NCI-H2081 (cell line): Measurements from ENCODE around the gene DHRS7.
A peak's percentile ranks its signal among the peaks of the same experiment; 100 is the strongest.

Experiments used
- DNase-seq, 2 experiments: peaks; one replicate each; lab custom pipeline; 2025; lab: John Stamatoyannopoulos, UW

Gene DHRS7

GRCh38 chr14:60164712-60165546 is at the start of gene DHRS7:
TSS of gene DHRS7 (minus strand) at chr14:60165398. CDS start at chr14:60165309, 89 bp downstream.
- DNase-seq: peak; percentile 81 to 86

GRCh38 chr14:60214415-60215126 is 49.4 kb upstream of the DHRS7 start:
- no peak for DNase-seq

GRCh38 chr14:60214003-60214402 is 48.8 kb upstream of the DHRS7 start:
- DNase-seq: no peak

- DNase-seq: no peak
Observed at GRCh38 chr14:60212503-60213371, 47.5 kb upstream of the DHRS7 start.

- peak; percentile 5 to 35 for DNase-seq
Observed at GRCh38 chr14:60211153-60211552, 46.0 kb upstream of the DHRS7 start.

GRCh38 chr14:60210703-60211102 is 45.5 kb upstream of the DHRS7 start:
- no peak for DNase-seq

GRCh38 chr14:60206837-60207533 is 41.8 kb upstream of the DHRS7 start:
- DNase-seq: no peak

GRCh38 chr14:60206249-60206670 is 41.1 kb upstream of the DHRS7 start:
- DNase-seq: no peak

- no peak for DNase-seq
Observed at GRCh38 chr14:60204843-60205774, 39.9 kb upstream of the DHRS7 start.

GRCh38 chr14:60204104-60204842 is 39.1 kb upstream of the DHRS7 start:
- no peak for DNase-seq

- DNase-seq: no peak
Observed at GRCh38 chr14:60199321-60199720, 34.1 kb upstream of the DHRS7 start.

GRCh38 chr14:60197629-60198303 is 32.6 kb upstream of the DHRS7 start:
- no peak for DNase-seq

- DNase-seq: no peak
Observed at GRCh38 chr14:60196291-60196690, 31.1 kb upstream of the DHRS7 start.

- no peak for DNase-seq
Observed at GRCh38 chr14:60195179-60195810, 30.1 kb upstream of the DHRS7 start.

- no peak for DNase-seq
Observed at GRCh38 chr14:60189923-60190840, 25.0 kb upstream of the DHRS7 start.

- no peak for DNase-seq
Observed at GRCh38 chr14:60188696-60189095, 23.5 kb upstream of the DHRS7 start.

- peak in 1 of 2 experiments; percentile 8 for DNase-seq
Observed at GRCh38 chr14:60188115-60188514, 22.9 kb upstream of the DHRS7 start.
